RCC 7860 (cell line): ENCODE results near the gene EIF2S1.
"Not testable (repeated sequence)": the region's sequence is repeated elsewhere in the genome, so short reads cannot be mapped to it uniquely, and the experiment has no call there.

Source experiments
- DNase-seq: peaks from one replicate; pipeline ENCODE4 v3.0.0-alpha.2; 2015; ENCODE audit warnings: low spot score
- FAIRE-seq: peaks from 2 replicates; lab custom pipeline; 2012; peaks lifted over from hg19 to GRCh38; lab: Jason Lieb, UNC

Gene EIF2S1

DNA sequence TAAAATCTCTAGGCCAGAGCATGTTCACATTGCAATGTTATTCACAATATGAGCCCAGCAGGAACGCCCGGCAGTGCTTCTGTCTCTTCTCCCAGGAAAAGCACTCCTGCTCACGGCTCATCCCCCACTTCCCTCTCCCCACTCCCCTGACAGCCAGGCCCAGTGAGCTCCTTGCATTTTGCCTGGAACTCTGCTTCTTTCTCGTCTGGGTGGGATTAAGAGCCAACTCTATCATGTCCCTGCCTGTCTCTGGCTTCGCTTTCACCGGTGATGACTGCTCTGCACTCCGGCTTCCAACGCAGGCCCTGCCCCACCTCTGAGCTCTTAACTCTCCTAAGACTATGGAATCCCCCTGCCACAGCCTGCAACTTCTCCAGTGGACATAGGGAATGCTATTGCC lies 49.3 kb downstream of the EIF2S1 start:
- DNase-seq (no peak), FAIRE-seq (no peak)

DNA sequence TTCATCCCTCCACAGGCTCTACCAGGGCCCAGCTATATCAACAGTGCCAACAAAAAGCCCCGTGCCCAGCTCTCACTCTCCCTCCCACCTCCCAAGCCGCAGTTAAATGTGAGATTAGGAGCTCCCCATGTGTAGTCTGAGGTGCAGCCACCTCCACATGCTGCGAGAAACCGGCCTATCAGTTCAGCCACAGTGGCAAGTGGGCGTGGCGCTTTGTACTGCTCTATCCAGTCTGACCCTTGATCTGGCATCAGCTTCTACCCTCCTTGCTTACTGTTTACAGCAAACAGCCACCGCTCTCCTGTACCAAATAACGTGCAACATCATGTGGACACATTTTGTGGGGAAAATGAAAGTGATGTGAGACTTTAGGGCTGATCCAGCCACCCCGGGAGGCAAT lies 50.2 kb downstream of the EIF2S1 start:
- no peak for DNase-seq
- no peak for FAIRE-seq

DNA sequence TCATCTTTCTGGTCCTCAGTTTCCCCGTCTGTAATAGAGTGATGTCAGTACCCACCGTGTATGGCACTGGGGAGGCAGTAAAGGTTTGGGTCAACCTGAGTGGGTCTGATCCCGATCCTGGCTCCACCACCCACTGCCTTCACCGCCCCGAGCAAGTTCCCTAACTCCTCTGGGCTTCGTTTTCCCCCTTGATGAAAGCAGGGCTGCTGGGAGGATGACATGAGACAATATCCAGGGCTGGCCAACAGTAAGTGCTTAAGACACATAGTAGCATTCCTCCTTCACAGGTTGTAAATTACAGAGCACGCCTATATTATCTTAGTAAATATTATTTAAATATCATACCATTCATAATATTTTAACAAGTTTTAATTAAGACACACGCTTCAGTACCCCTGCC lies 51.2 kb downstream of the EIF2S1 start:
- DNase-seq = no peak
- FAIRE-seq = no peak

DNA sequence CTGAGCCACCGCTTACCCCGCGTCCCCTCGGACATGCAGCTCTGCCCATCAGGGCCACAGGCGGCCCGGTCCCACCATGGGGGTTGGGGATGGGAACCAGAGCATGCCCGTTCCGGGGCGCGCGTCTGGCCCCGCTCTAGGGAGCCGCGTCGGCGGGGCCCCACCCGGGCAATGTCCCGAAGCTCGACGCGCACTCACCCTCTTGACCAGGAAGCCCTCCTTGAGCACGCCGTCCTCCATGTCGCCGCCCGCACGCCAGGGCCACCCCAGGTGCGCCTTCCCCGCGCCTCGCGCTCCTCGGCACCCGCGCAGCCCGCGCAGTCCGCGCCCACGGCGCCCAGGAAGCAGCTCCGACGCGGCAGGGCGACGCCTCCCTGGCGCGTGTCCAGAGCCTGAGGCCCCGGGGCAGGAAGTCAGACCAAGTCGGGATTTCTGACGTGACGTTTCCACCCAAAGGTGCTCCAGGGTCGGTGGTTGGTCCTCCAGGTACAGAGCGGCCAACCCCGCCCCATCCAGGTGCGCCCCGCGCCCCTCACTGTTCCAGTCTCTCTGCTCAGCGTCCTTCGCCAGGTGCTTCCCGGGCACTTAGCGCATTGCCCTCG lies 51.8 kb downstream of the EIF2S1 start, which contains the start of gene PLEK2:
Gene PLEK2 (minus strand): TSS at position 346 of the 602 bp plus-strand sequence. CDS start 106 bp downstream, at position 240.
- DNase-seq = peak; percentile 5
- no peak for FAIRE-seq

GRCh38 chr14:67413806-67414769 lies 54.0 kb downstream of the EIF2S1 start:
- DNase-seq (peak; percentile 86), FAIRE-seq (peak; percentile 59)

- DNase-seq, FAIRE-seq: not testable (repeated sequence)
Measured at GRCh38 chr14:67415610-67416009, 55.5 kb downstream of the EIF2S1 start.

DNA sequence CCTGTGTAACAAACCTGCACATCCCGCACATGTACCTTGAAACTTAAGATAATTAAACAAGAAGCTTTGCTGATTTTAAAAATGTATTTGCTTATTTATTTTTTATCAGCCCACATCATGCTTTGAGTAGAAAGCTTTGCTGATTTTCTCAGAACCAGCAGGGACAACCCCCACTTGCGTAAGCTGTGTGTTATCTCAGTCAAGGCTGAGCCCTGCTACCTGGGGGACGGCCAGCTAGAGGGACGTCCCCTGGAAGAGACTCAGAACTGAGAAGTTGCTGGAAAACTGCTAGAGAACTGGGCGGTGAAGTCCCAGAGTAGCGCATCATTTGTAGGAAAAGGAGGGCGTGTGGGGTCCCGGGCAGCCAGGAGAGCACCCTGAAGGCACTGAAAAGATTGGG lies 56.0 kb downstream of the EIF2S1 start:
- no peak for FAIRE-seq
- no peak for DNase-seq

- DNase-seq = no peak
- no peak for FAIRE-seq
Measured at GRCh38 chr14:67416810-67417209, 56.7 kb downstream of the EIF2S1 start.

DNA sequence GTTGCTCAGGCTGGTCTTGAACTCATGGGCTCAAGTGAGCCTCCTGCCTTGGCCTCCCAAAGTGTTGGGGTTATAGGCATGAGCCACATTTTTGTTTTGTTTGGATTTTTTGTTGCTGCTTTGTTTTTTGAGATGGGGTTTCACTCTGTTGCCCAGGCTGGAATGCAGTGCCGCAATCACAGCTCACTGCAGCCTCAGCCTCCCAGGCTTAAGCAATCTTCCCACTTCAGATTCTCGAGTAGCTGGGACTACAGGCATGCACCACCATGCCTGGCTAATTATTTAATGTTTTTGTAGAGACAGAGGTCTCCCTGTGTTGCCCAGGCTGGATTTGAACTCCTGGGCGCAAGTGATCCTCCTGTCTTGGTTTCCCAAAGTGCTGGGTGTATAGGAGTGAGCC lies 57.5 kb downstream of the EIF2S1 start:
- DNase-seq = no peak
- no peak for FAIRE-seq

GRCh38 chr14:67418401-67419191 lies 58.5 kb downstream of the EIF2S1 start:
- DNase-seq (peak; percentile 8), FAIRE-seq (no peak)

- FAIRE-seq = no peak
- DNase-seq = no peak
Measured at GRCh38 chr14:67420102-67420739, 60.1 kb downstream of the EIF2S1 start.

DNA sequence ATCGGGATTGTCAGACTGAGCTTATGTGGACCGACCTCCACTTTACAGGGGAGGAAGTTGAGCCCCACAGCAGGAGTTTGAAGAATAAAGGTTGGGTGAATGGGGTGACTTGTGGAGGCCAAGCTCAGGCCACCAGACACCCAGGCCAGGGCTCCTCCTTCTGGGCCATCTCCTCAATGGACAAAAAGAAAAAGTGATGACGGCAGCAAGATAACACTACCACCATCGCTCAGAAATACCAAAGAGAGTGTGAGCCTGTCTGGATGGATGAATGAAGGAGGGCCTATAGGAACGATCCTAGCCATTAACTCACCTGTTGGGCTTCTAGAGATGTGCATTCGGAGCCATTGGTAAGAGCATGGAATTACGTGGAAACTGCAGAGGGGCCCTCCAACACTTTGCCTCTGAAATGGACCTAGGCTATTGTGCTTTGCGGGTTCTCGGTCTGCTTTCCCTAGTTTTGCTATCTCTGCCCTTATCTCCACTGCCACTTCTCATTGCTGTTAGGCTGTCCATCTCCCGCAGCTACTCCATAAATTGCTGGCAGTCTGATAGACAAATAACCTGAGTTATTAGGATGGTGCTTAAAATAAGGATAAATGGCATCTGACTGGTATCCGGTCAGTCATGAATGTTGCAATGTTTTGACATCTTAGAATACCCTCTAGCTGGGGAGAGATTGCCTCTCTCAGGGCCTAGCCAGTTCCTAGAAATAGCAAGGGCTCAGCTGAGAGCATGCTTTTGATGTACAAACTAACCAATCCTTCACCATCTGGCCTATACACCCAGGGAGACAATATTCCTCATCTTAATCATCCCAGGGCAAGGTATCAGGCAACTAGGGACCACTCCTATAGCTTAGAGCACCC lies 61.5 kb downstream of the EIF2S1 start:
- DNase-seq (no peak), FAIRE-seq (no peak)

DNA sequence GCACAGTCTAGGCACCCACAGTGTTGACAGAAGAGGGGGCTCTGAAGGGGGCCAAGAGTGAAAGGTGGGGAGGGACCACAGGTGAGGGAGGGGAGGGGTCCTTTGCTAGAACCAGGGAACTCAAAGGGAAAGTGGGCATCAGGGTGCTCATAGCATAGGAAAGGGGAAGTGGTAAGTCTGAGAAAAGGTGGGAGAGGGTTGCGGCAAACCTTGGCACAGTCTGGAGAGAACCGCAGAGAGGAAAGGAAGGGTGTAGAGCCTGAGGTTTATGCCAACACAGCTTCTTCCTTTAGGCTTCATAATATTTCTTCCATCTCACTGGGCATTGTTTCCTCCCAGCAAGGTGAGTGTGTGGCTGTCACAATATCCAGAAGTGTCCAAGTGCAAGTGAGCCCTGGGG lies 63.3 kb downstream of the EIF2S1 start:
- no peak for FAIRE-seq
- DNase-seq = no peak

DNA sequence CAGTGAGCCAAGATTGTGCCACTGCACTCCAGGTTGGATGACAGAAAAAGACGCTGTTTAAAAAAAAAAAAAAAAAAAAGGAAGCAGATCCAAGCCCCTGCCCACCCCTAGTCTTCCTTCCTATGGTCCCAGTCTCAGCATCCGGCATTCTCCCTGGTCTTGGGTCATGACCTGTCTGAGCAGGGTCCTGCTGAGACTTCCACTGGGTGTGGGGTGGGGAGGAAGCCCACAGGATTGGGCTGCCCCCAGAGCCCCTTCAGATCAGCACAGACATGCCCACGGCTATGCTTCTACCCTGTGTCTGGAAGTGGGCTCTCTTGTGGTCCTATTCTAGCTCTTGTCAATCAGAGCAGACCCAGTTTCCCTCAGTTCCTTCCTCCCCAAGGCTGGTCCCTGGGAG lies 64.4 kb downstream of the EIF2S1 start:
- no peak for DNase-seq
- no peak for FAIRE-seq

- FAIRE-seq (no peak), DNase-seq (no peak)
Measured at GRCh38 chr14:67425608-67426007, 65.5 kb downstream of the EIF2S1 start.

- DNase-seq (no peak), FAIRE-seq (no peak)
Measured at GRCh38 chr14:67426161-67426560, 66.0 kb downstream of the EIF2S1 start.

GRCh38 chr14:67426983-67427606 lies 67.0 kb downstream of the EIF2S1 start:
- no peak for FAIRE-seq

DNA sequence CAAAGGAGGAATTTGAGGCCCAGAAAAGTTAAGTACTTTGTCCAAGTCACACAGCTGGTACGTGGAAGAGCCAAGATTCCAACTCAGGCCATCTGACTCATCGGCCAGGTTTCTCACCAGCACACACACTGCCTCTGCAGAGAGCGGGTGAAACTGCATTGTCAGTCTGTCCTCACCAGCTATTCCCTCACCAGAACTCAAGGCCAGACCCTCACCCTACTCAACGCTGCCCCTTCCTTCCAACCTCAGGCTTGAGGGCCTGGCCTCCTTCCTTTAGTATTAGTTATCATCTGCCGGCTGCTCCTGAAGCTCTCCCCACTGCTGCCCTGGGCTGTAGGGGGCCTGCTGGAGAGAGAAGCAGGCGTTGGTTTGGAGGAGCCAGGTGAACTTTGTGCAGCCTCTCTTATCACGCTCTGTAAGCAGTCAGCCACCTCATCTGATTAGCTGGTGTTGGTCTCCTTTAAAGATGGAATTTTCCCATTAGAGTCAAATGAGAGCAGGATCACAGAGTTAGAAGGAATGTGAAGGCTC lies 68.4 kb downstream of the EIF2S1 start:
- DNase-seq (peak; percentile 4), FAIRE-seq (no peak)

More at GRCh38 chr14:67426983-67427606, 67.0 kb downstream of the EIF2S1 start:
- DNase-seq = peak; percentile 30
